H9 (cell line): ENCODE measurements around the gene IFFO2. TPM values are rescaled to one million over a fixed set of nuclear protein-coding genes. Genes with fewer than 3 reads are reported as not detected.

Source experiments
- DNase-seq: peaks from one replicate; pipeline ENCODE4 v3.0.0-alpha.2; 2017
- H2AFZ ChIP-seq: one replicate; pipeline ENCODE4 v1.6.1; 2013; ENCODE audit warnings: mild to moderate bottlenecking, low read length, control low read depth, moderate library complexity
- H2AK5ac ChIP-seq: 2 replicates; pipeline ENCODE4 v1.6.1; 2013; ENCODE audit warnings: low read length, control low read depth, mixed read lengths; ENCODE audit not compliant: insufficient read length
- H2BK120ac ChIP-seq: one replicate; pipeline ENCODE4 v1.6.1; 2013; ENCODE audit warnings: low read depth, mild to moderate bottlenecking, low read length, control low read depth, inconsistent platforms; ENCODE audit not compliant: poor library complexity, severe bottlenecking
- H2BK12ac ChIP-seq: 2 replicates; pipeline ENCODE4 v1.6.1; 2013; ENCODE audit warnings: low read length, control low read depth, mixed read lengths, low read depth; ENCODE audit not compliant: insufficient read length
- H2BK15ac ChIP-seq: 2 replicates; pipeline ENCODE4 v1.6.1; 2013; ENCODE audit warnings: low read depth, low read length, control low read depth
- H2BK20ac ChIP-seq: one replicate; pipeline ENCODE4 v1.6.1; 2013; ENCODE audit warnings: low read depth, mild to moderate bottlenecking, low read length, control low read depth, inconsistent platforms; ENCODE audit not compliant: poor library complexity, severe bottlenecking
- H2BK5ac ChIP-seq: 2 replicates; pipeline ENCODE4 v1.6.1; 2013; ENCODE audit warnings: low read length, control low read depth, mixed read lengths; ENCODE audit not compliant: insufficient read length
- H3K14ac ChIP-seq: 2 replicates; pipeline ENCODE4 v1.6.1; 2013; ENCODE audit warnings: low read length, control low read depth; ENCODE audit not compliant: insufficient read depth
- H3K18ac ChIP-seq: 2 replicates; pipeline ENCODE4 v1.6.1; 2013; ENCODE audit warnings: low read depth, mild to moderate bottlenecking, mixed read lengths, low read length, control low read depth; ENCODE audit not compliant: insufficient read length
- H3K23ac ChIP-seq: 2 replicates; pipeline ENCODE4 v1.6.1; 2013; ENCODE audit warnings: low read length, control low read depth, mixed read lengths, low read depth; ENCODE audit not compliant: insufficient read length
- H3K23me2 ChIP-seq: 2 replicates; pipeline ENCODE4 v1.6.1; 2013; ENCODE audit warnings: low read depth, mild to moderate bottlenecking, mixed read lengths, low read length, control low read depth; ENCODE audit not compliant: insufficient read length, poor library complexity, severe bottlenecking
- H3K27ac ChIP-seq: 2 replicates; pipeline ENCODE4 v1.5.1; 2013; ENCODE audit warnings: low read length, control low read depth, mixed read lengths, low read depth; ENCODE audit not compliant: insufficient read length
- H3K27me3 ChIP-seq: 2 replicates; pipeline ENCODE4 v1.6.1; 2013; ENCODE audit warnings: low read length, control low read depth, inconsistent platforms; ENCODE audit not compliant: insufficient read depth
- H3K4ac ChIP-seq: 2 replicates; pipeline ENCODE4 v1.6.1; 2013; ENCODE audit warnings: low read depth, mild to moderate bottlenecking, control low read depth, inconsistent platforms, low read length, moderate library complexity
- H3K4me1 ChIP-seq: 2 replicates; pipeline ENCODE4 v1.6.1; 2013; ENCODE audit warnings: low read length, control low read depth, inconsistent platforms; ENCODE audit not compliant: insufficient read depth
- H3K4me2 ChIP-seq: 2 replicates; pipeline ENCODE4 v1.6.1; 2013; ENCODE audit warnings: low read length, control low read depth, mixed read lengths; ENCODE audit not compliant: insufficient read length, insufficient read depth
- H3K56ac ChIP-seq: 2 replicates; pipeline ENCODE4 v1.6.1; 2013; ENCODE audit warnings: low read depth, mild to moderate bottlenecking, mixed read lengths, low read length, control low read depth; ENCODE audit not compliant: insufficient read length
- H3K79me1 ChIP-seq: 2 replicates; pipeline ENCODE4 v1.6.1; 2013; ENCODE audit warnings: low read depth, mild to moderate bottlenecking, moderate library complexity, low read length, control low read depth, inconsistent platforms; ENCODE audit not compliant: insufficient read depth, poor library complexity, severe bottlenecking
- H3K79me2 ChIP-seq: 2 replicates; pipeline ENCODE4 v1.6.1; 2013; ENCODE audit warnings: low read length, control low read depth, inconsistent platforms; ENCODE audit not compliant: insufficient read depth
- H3K9ac ChIP-seq: 2 replicates; pipeline ENCODE4 v1.6.1; 2013; ENCODE audit warnings: low read length, control low read depth, mixed read lengths; ENCODE audit not compliant: insufficient read length; ENCODE audit errors: extremely low read depth
- H3K9me3 ChIP-seq: one replicate; pipeline ENCODE4 v1.6.1; 2013; ENCODE audit warnings: low read depth, low read length, inconsistent platforms; ENCODE audit not compliant: control insufficient read depth
- H3T11ph ChIP-seq: one replicate; pipeline ENCODE4 v1.6.1; 2013; ENCODE audit warnings: mild to moderate bottlenecking, low read length, control low read depth, inconsistent platforms
- H4K20me1 ChIP-seq: one replicate; pipeline ENCODE4 v1.6.1; 2013; ENCODE audit not compliant: control insufficient read depth, insufficient read length, insufficient read depth
- H4K5ac ChIP-seq: 2 replicates; pipeline ENCODE4 v1.6.1; 2013; ENCODE audit warnings: low read depth, mild to moderate bottlenecking, mixed read lengths, low read length, control low read depth; ENCODE audit not compliant: insufficient read length
- H4K8ac ChIP-seq: replicated peaks from 2 replicates; pipeline ENCODE4 v1.6.1; 2013; ENCODE audit warnings: low read length, control low read depth, mixed read lengths, low read depth; ENCODE audit not compliant: insufficient read length
- H4K91ac ChIP-seq: 2 replicates; pipeline ENCODE4 v1.6.1; 2013; ENCODE audit warnings: low read depth, mild to moderate bottlenecking, moderate library complexity, mixed read lengths, low read length, control low read depth; ENCODE audit not compliant: insufficient read length
- H3K27ac Mint-ChIP-seq, 3 experiments: 2 replicates in 2 of 3; 3 replicates in 1 of 3; pipeline ENCODE4 v1.8.0; 2020 to 2021; ENCODE audit warnings: mixed read lengths in 3 of 3, mild to moderate bottlenecking in 1 of 3, moderate library complexity in 1 of 3
- H3K27me3 Mint-ChIP-seq: 2 replicates; pipeline ENCODE4 v1.8.0; 2021; ENCODE audit warnings: low read depth, mild to moderate bottlenecking, moderate library complexity, mixed read lengths
- H3K36me3 Mint-ChIP-seq, 3 experiments: 2 replicates in 2 of 3; 3 replicates in 1 of 3; pipeline ENCODE4 v1.8.0; 2020 to 2021; ENCODE audit warnings: low read depth in 3 of 3, mixed read lengths in 3 of 3; ENCODE audit not compliant: insufficient read depth in 1 of 3
- H3K4me1 Mint-ChIP-seq, 2 experiments: 2 replicates each; pipeline ENCODE4 v1.8.0; 2020; ENCODE audit warnings: mixed read lengths in 2 of 2
- H3K4me3 Mint-ChIP-seq, 2 experiments: 2 replicates in 1 of 2; 3 replicates in 1 of 2; pipeline ENCODE4 v1.8.0; 2020 to 2021; ENCODE audit warnings: mild to moderate bottlenecking in 2 of 2, mixed read lengths in 2 of 2, moderate library complexity in 1 of 2
- H3K9me3 Mint-ChIP-seq, 2 experiments: 2 replicates in 1 of 2; 3 replicates in 1 of 2; pipeline ENCODE4 v1.8.0; 2020; ENCODE audit warnings: mild to moderate bottlenecking in 2 of 2, mixed read lengths in 2 of 2, moderate library complexity in 1 of 2
- CTCF ChIP-seq: fragments of 200-600 bp; sonication (generic); conservative IDR thresholded peaks from 3 replicates; pipeline ENCODE4 v1.8.0; 2021; ENCODE audit warnings: antibody characterized with exemption, mild to moderate bottlenecking
- WGBS: extraction: QIAGEN DNeasy Blood & Tissue Kit; methylation state at CpG from one replicate; pipeline ENCODE4 v1.1.7; 2013; ENCODE audit warnings: missing lambda C conversion rate, low lambda C conversion rate, mixed read lengths; ENCODE audit not compliant: insufficient read length; ENCODE audit errors: extremely low coverage; 5-methylcytosine and 5-hydroxymethylcytosine counted together
- total RNA-seq: library from RNA; stranded (reverse); gene quantifications from 2 replicates; pipeline ENCODE4 v1.2.1, GENCODE V29; 2021

Gene IFFO2
- total RNA-seq, 1 experiment from 2014 or later: 3.6 TPM

GRCh38 chr1:18915341-18915740, 41.1 kb downstream of the IFFO2 start:
- H3K4me3 Mint-ChIP-seq: no peak overlapping the region
- H3K4me1 Mint-ChIP-seq: peaks cover 7 to 16% of the 10 kb centered on the region in 2 experiments
- no peak overlapping the region for H3K27ac ChIP-seq
- H3K56ac ChIP-seq: no peak overlapping the region
- no peak for DNase-seq
- no peak overlapping the region for H2BK20ac ChIP-seq
- no CpG with 5 or more reads among the region's 7 CpGs for WGBS
- no peak overlapping the region for H2AFZ ChIP-seq
- H3K4me1 ChIP-seq: no peaks in the 10 kb centered on the region
- H3K79me1 ChIP-seq: no peaks in the 10 kb centered on the region
- H3K23ac ChIP-seq: no peak overlapping the region
- no peak overlapping the region for H4K91ac ChIP-seq
- no peak overlapping the region for H2BK12ac ChIP-seq
- no peak overlapping the region for H3K18ac ChIP-seq
- no peaks in the 10 kb centered on the region; a peak in 2 of 7 replicates for H3K36me3 Mint-ChIP-seq
- H2AK5ac ChIP-seq: no peak overlapping the region
- H3K27me3 Mint-ChIP-seq: no peaks in the 10 kb centered on the region
- H3K9me3 ChIP-seq: no peaks in the 10 kb centered on the region
- H3K27me3 ChIP-seq: no peaks in the 10 kb centered on the region
- H3K9ac ChIP-seq: no peak overlapping the region
- no peak overlapping the region for H3K27ac Mint-ChIP-seq
- H2BK120ac ChIP-seq: no peak overlapping the region
- no peaks in the 10 kb centered on the region for H4K20me1 ChIP-seq
- no peak overlapping the region for H3T11ph ChIP-seq
- no peak overlapping the region for H3K4ac ChIP-seq
- H2BK5ac ChIP-seq: no peak overlapping the region
- no peak overlapping the region for H3K4me2 ChIP-seq
- H3K9me3 Mint-ChIP-seq: no peaks in the 10 kb centered on the region; a peak in 1 of 5 replicates
- H3K14ac ChIP-seq: no peak overlapping the region
- H3K23me2 ChIP-seq: no peaks in the 10 kb centered on the region
- peak overlapping the region; percentile 36 for H4K8ac ChIP-seq
- TF ChIP-seq CTCF: no peak
- H4K5ac ChIP-seq: no peak overlapping the region
- H2BK15ac ChIP-seq: no peak overlapping the region
- no peaks in the 10 kb centered on the region for H3K79me2 ChIP-seq
